HG02623 (cell line): Measurements from ENCODE around the gene SARS1.
"Not testable (repeated sequence)": the region's sequence is repeated elsewhere in the genome, so short reads cannot be mapped to it uniquely, and the experiment has no call there.

Source experiments
- ATAC-seq: cut with Tn5 transposase; IDR thresholded peaks from one replicate; pipeline ENCODE4 v1.9.1; 2021; ENCODE audit warnings: moderate library complexity; ENCODE audit not compliant: unreplicated experiment

SARS1 gene

GRCh38 chr1:109213824-109214693 is at the start of gene SARS1:
Gene SARS1, plus strand, starts transcription at chr1:109213918. Its CDS starts 75 bp downstream, at chr1:109213993.
- ATAC-seq: peak; percentile 73

- ATAC-seq: no peak
Measured at GRCh38 chr1:109164538-109164937, 49.2 kb upstream of the SARS1 start.

GRCh38 chr1:109167001-109167506 is 46.7 kb upstream of the SARS1 start:
- peak; percentile 53 for ATAC-seq

- ATAC-seq: no peak
Measured at GRCh38 chr1:109170035-109170764, 43.5 kb upstream of the SARS1 start.

GRCh38 chr1:109171646-109172045 is 42.1 kb upstream of the SARS1 start:
- no peak for ATAC-seq

GRCh38 chr1:109176349-109176748 is 37.4 kb upstream of the SARS1 start:
- ATAC-seq: not testable (repeated sequence)

- not testable (repeated sequence) for ATAC-seq
Measured at GRCh38 chr1:109180715-109181084, 33.0 kb upstream of the SARS1 start.

- no peak for ATAC-seq
Measured at GRCh38 chr1:109181085-109181806, 32.5 kb upstream of the SARS1 start.

GRCh38 chr1:109181807-109182163 is 31.9 kb upstream of the SARS1 start:
- ATAC-seq: no peak

- ATAC-seq: no peak
Measured at GRCh38 chr1:109183058-109183738, 30.5 kb upstream of the SARS1 start.

GRCh38 chr1:109184687-109185086 is 29.0 kb upstream of the SARS1 start:
- no peak for ATAC-seq

- ATAC-seq: no peak
Measured at GRCh38 chr1:109185357-109185756, 28.4 kb upstream of the SARS1 start.

GRCh38 chr1:109185990-109186732 is 27.6 kb upstream of the SARS1 start:
- no peak for ATAC-seq

- no peak for ATAC-seq
Measured at GRCh38 chr1:109186733-109187086, 27.0 kb upstream of the SARS1 start.

GRCh38 chr1:109187127-109187526 is 26.6 kb upstream of the SARS1 start:
- ATAC-seq: no peak

- no peak for ATAC-seq
Measured at GRCh38 chr1:109188200-109188599, 25.5 kb upstream of the SARS1 start.

GRCh38 chr1:109188781-109189180 is 24.9 kb upstream of the SARS1 start:
- no peak for ATAC-seq

- ATAC-seq: no peak
Measured at GRCh38 chr1:109190189-109190588, 23.5 kb upstream of the SARS1 start.

GRCh38 chr1:109191377-109191776 is 22.3 kb upstream of the SARS1 start:
- no peak for ATAC-seq

- ATAC-seq: no peak
Measured at GRCh38 chr1:109191891-109192290, 21.8 kb upstream of the SARS1 start.
